Activated CD8-positive, alpha-beta T cell treated with anti-CD3 and anti-CD28 coated beads for 36 hours (primary cell): ENCODE data around the gene PPM1L. TPM values are rescaled to one million over a fixed set of nuclear protein-coding genes. Genes with fewer than 3 reads are reported as not detected.

Experiments
- ATAC-seq: fragments of 200-7000 bp; cut with Tn5 transposase; one replicate; pipeline ENCODE4 v1.10.0; 2021; ENCODE audit warnings: mild to moderate bottlenecking, moderate library complexity
- CTCF ChIA-PET: fragments of 350-600 bp; sonication (Branson Sonifier 250); formaldehyde crosslinking; loops from one replicate; lab custom pipeline; 2021; ENCODE audit warnings: antibody characterized with exemption; lab: Charles Lee
- POLR2A ChIA-PET: fragments of 350-600 bp; sonication (Branson Sonifier 250); formaldehyde crosslinking; loops from one replicate; lab custom pipeline; 2021; ENCODE audit warnings: antibody characterized with exemption; lab: Charles Lee
- DNase-seq: peaks from one replicate; pipeline ENCODE4 v3.0.0-alpha.2; 2020
- H3K27ac Mint-ChIP-seq: one replicate; pipeline ENCODE4 v1.8.0; 2021; ENCODE audit warnings: mild to moderate bottlenecking, mixed read lengths
- H3K27me3 Mint-ChIP-seq: one replicate; pipeline ENCODE4 v1.8.0; 2021; ENCODE audit warnings: mixed read lengths
- H3K36me3 Mint-ChIP-seq: one replicate; pipeline ENCODE4 v1.8.0; 2021; ENCODE audit warnings: low read depth, mixed read lengths
- H3K4me1 Mint-ChIP-seq: one replicate; pipeline ENCODE4 v1.8.0; 2021; ENCODE audit warnings: low read depth, mixed read lengths
- H3K4me3 Mint-ChIP-seq: one replicate; pipeline ENCODE4 v1.8.0; 2021; ENCODE audit warnings: mild to moderate bottlenecking, moderate library complexity, mixed read lengths
- H3K9me3 Mint-ChIP-seq: one replicate; pipeline ENCODE4 v1.8.0; 2021; ENCODE audit warnings: mixed read lengths
- intact Hi-C: fragments of 100-400 bp; cut with micrococcal nuclease; formaldehyde crosslinking; loops from one replicate; pipeline ENCODE4 v1.10.0; 2022
- total RNA-seq, 2 experiments: library from RNA; stranded (reverse); gene quantifications; one replicate each; pipeline ENCODE4 v1.2.3, GENCODE V29; 2021
- TF ChIP-seq, protein P1 (sequence below): fragments of 200-600 bp; IDR thresholded peaks from one replicate; pipeline ENCODE4 v1.8.0; 2022; ENCODE audit warnings: antibody characterized with exemption, mild to moderate bottlenecking

PPM1L gene
- total RNA-seq, 2 experiments from 2014 or later: 2.6 to 2.7 TPM

- Mint-ChIP-seq H3K27ac (peak overlapping the region; percentile 23), H3K36me3 (no peaks in the 10 kb centered on the region), H3K9me3 (no peaks in the 10 kb centered on the region), H3K4me1 (peaks cover 46% of the 10 kb centered on the region), H3K27me3 (no peaks in the 10 kb centered on the region), H3K4me3 (no peak overlapping the region)
- TF ChIP-seq, protein P1, sequence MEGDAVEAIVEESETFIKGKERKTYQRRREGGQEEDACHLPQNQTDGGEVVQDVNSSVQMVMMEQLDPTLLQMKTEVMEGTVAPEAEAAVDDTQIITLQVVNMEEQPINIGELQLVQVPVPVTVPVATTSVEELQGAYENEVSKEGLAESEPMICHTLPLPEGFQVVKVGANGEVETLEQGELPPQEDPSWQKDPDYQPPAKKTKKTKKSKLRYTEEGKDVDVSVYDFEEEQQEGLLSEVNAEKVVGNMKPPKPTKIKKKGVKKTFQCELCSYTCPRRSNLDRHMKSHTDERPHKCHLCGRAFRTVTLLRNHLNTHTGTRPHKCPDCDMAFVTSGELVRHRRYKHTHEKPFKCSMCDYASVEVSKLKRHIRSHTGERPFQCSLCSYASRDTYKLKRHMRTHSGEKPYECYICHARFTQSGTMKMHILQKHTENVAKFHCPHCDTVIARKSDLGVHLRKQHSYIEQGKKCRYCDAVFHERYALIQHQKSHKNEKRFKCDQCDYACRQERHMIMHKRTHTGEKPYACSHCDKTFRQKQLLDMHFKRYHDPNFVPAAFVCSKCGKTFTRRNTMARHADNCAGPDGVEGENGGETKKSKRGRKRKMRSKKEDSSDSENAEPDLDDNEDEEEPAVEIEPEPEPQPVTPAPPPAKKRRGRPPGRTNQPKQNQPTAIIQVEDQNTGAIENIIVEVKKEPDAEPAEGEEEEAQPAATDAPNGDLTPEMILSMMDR: no peak
- ChIA-PET CTCF (interaction anchor here (0.6 kb wide), 1 partner anchor 221 kb away, joined by 3 read pairs; no protein-coding TSS in a partner anchor), POLR2A (no interaction called here)
- DNase-seq: no peak
- intact Hi-C loops: loop anchor here (5.0 kb wide), 1 partner anchor 32 kb away; no protein-coding TSS in a partner anchor
- ATAC-seq: peak; percentile 76
Observed at GRCh38 chr3:161069511-161070251, 313.6 kb downstream of the PPM1L start.

- no peaks in the 10 kb centered on the region for H3K27me3 Mint-ChIP-seq
- POLR2A ChIA-PET: no interaction called here
- CTCF ChIA-PET: interaction anchor here (0.6 kb wide), 1 partner anchor 221 kb away, joined by 3 read pairs; no protein-coding TSS in a partner anchor
- DNase-seq: no peak
- H3K9me3 Mint-ChIP-seq: no peaks in the 10 kb centered on the region
- H3K36me3 Mint-ChIP-seq: no peaks in the 10 kb centered on the region
- peak overlapping the region; percentile 23 for H3K27ac Mint-ChIP-seq
- no peak overlapping the region for H3K4me3 Mint-ChIP-seq
- TF ChIP-seq, protein P1: no peak
- ATAC-seq: no peak
- peaks cover 46% of the 10 kb centered on the region for H3K4me1 Mint-ChIP-seq
- intact Hi-C loops: loop anchor here (5.0 kb wide), 1 partner anchor 33 kb away; no protein-coding TSS in a partner anchor
Observed at GRCh38 chr3:161070252-161070930, 314.4 kb downstream of the PPM1L start.

GRCh38 chr3:161070980-161071663 is 315.1 kb downstream of the PPM1L start:
- H3K27me3 Mint-ChIP-seq: no peaks in the 10 kb centered on the region
- no peaks in the 10 kb centered on the region for H3K36me3 Mint-ChIP-seq
- intact Hi-C loops: loop anchor here (5.0 kb wide), 1 partner anchor 34 kb away; no protein-coding TSS in a partner anchor
- POLR2A ChIA-PET: no interaction called here
- DNase-seq: no peak
- no peak overlapping the region for H3K27ac Mint-ChIP-seq
- no peaks in the 10 kb centered on the region for H3K9me3 Mint-ChIP-seq
- H3K4me3 Mint-ChIP-seq: no peak overlapping the region
- no peak for ATAC-seq
- H3K4me1 Mint-ChIP-seq: peaks cover 46% of the 10 kb centered on the region
- CTCF ChIA-PET: no interaction called here
- TF ChIP-seq, protein P1: no peak

GRCh38 chr3:161072211-161072621 is 316.2 kb downstream of the PPM1L start:
- Mint-ChIP-seq H3K27ac (peak overlapping the region; percentile 70), H3K27me3 (peaks cover 2% of the 10 kb centered on the region), H3K36me3 (no peaks in the 10 kb centered on the region), H3K4me3 (no peak overlapping the region), H3K9me3 (no peaks in the 10 kb centered on the region), H3K4me1 (peaks cover 42% of the 10 kb centered on the region)
- ATAC-seq (peak; percentile 50), DNase-seq (no peak)
- TF ChIP-seq, protein P1: no peak
- ChIA-PET CTCF (no interaction called here), POLR2A (no interaction called here)
- intact Hi-C loops: loop anchor here (5.0 kb wide), 1 partner anchor 35 kb away; no protein-coding TSS in a partner anchor
